ENCODE results near the gene OR10K2.

DNA sequence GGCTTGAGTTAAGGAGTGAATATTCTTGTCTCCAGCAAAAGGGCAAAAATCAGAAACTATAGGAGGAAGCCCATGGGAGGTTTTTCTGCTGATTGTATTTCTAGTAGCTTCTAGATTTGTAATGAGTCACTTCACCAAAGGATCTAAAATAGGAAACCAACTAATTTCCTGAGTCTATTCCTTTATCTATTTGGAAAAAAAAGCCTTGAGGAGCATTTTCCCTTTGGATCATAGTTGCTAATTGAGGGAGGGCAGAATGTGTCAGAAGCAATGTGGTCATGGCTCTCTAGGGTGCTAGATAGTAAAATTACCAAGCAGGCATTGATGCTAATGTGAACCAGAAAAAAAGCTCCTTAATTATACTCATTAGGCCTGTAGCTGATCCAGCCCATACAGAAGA is 45.9 kb upstream of the OR10K2 start, which contains the start of gene OR10R2:
- no peak for TF ChIP-seq TCF7 (CRISPR knock-in tag; IDR thresholded peaks at IDR 0.05; ENCODE audit: low read depth)
- TF ChIP-seq CREB1 (CRISPR knock-in tag; IDR thresholded peaks at IDR 0.05) = no peak
- no peak for TF ChIP-seq ELF4 (CRISPR knock-in tag; IDR thresholded peaks at IDR 0.05; ENCODE audit: low read depth)
- TF ChIP-seq RELA (CRISPR knock-in tag; IDR thresholded peaks at IDR 0.05; ENCODE audit: borderline replicate concordance) = no peak
- TF ChIP-seq ZNF317 (CRISPR knock-in tag; IDR thresholded peaks at IDR 0.05; ENCODE audit: borderline replicate concordance, low read depth) = no peak
- TF ChIP-seq MAX (CRISPR knock-in tag; IDR thresholded peaks at IDR 0.05) = no peak
- TF ChIP-seq, protein P1, sequence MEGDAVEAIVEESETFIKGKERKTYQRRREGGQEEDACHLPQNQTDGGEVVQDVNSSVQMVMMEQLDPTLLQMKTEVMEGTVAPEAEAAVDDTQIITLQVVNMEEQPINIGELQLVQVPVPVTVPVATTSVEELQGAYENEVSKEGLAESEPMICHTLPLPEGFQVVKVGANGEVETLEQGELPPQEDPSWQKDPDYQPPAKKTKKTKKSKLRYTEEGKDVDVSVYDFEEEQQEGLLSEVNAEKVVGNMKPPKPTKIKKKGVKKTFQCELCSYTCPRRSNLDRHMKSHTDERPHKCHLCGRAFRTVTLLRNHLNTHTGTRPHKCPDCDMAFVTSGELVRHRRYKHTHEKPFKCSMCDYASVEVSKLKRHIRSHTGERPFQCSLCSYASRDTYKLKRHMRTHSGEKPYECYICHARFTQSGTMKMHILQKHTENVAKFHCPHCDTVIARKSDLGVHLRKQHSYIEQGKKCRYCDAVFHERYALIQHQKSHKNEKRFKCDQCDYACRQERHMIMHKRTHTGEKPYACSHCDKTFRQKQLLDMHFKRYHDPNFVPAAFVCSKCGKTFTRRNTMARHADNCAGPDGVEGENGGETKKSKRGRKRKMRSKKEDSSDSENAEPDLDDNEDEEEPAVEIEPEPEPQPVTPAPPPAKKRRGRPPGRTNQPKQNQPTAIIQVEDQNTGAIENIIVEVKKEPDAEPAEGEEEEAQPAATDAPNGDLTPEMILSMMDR (IDR thresholded peaks at IDR 0.05) = no peak

Measured in WTC11 (cell line).